HG03558 (cell line): ENCODE measurements around the gene MTHFD2.
"Not testable (repeated sequence)": the region's sequence is repeated elsewhere in the genome, so short reads cannot be mapped to it uniquely, and the experiment has no call there.

Source experiments
- ATAC-seq: cut with Tn5 transposase; IDR thresholded peaks from one replicate; pipeline ENCODE4 v1.9.1; 2021; ENCODE audit warnings: moderate number of reproducible peaks; ENCODE audit not compliant: unreplicated experiment; ENCODE audit errors: extremely low read depth

Gene MTHFD2

GRCh38 chr2:74198461-74199274 is at the start of gene MTHFD2:
TSS of gene MTHFD2 (plus strand) at chr2:74198615. CDS start at chr2:74198642, 27 bp downstream.
- ATAC-seq, result peak; percentile 67

DNA sequence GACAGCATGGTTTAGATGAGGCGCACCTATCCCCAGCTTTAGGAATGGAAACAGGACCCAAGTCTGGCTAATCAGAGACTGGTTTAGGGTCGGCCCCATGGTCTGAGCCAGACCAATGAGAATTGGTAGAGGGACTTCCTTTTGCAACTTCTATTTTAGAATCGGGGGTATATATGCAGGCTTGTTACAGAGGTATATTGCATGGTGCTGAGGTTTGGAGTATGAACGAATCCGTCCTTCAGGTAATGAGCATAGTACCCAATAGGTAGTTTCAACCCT is 49.2 kb upstream of the MTHFD2 start:
- ATAC-seq, result no peak

GRCh38 chr2:74149570-74150319 is 48.7 kb upstream of the MTHFD2 start:
- ATAC-seq, result no peak

GRCh38 chr2:74152954-74153353 is 45.5 kb upstream of the MTHFD2 start:
- no peak for ATAC-seq

- no peak for ATAC-seq
Observed at GRCh38 chr2:74155830-74156229, 42.6 kb upstream of the MTHFD2 start.

DNA sequence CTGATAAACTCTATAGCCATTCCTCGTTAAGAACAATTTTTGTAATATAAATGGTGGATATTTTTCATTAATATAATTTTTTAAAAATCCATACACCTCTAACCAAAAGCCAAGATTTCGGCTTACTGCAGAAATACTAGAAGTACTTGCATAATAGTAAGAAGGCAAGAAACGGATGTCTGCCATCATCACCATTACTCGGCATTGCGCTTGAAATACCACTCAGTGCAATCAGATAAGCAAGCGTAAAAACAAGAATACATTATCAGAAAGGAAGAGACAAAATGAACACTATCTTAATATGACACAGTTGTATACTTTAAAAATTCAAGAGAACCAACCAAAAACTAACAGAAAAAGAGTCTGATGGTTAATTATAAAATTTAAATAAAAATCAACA is 35.5 kb upstream of the MTHFD2 start:
- no peak for ATAC-seq

DNA sequence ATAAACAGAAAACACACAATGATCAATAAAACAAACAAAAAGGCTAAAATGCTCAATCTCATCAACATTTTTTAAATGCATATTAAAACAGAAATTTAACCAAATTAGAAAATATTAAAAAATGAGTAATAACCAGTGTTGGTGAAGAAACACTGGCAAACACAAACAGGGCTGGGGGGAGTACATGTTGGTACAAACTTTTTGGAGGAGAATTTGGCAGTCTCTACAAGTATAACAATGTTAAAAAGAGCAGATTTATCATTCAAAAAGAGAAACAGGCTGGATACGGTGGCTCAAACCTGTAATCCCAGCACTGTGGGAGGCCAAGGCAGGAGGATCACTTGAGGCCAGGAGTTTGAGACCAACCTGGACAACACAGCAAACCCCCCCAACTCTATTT is 33.7 kb upstream of the MTHFD2 start:
- no peak for ATAC-seq

- ATAC-seq, result no peak
Observed at GRCh38 chr2:74168739-74169138, 29.7 kb upstream of the MTHFD2 start.

DNA sequence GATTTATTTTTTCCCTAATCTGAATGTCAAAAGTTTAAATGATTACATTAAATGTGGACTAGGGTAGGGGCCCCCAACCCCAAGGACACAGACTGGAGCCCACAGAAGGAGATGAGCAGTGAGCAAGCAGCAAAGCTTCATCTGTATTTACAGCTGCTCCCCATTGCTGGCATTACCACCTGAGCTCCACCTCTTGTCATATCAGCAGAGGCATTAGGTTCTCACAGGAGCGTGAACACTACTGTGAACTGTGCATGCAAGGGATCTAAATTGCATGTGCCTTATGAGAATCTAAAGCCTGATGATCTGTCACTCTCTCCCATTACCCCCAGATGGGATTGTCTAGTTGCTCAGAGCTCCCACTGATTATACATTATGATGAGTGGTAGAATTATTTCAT is 23.5 kb upstream of the MTHFD2 start:
- ATAC-seq, result no peak

DNA sequence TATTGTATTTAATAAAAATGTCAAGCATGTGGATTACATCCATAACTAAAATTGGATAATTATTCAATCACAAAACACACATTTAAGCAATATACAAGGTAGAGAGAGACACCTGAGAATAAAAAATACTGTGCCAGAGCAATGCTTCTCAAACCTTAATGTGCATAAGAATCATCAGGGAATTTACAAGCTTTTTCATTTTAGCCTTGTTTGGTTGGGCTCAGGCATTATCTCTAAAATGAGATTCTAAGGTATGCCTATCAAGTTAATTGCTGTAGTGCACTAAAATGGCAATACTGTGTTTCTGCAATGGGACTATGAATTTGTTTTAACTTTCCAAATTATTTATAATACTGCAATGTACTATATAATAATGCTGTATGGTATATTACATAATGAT is 20.7 kb upstream of the MTHFD2 start:
- ATAC-seq, result no peak

DNA sequence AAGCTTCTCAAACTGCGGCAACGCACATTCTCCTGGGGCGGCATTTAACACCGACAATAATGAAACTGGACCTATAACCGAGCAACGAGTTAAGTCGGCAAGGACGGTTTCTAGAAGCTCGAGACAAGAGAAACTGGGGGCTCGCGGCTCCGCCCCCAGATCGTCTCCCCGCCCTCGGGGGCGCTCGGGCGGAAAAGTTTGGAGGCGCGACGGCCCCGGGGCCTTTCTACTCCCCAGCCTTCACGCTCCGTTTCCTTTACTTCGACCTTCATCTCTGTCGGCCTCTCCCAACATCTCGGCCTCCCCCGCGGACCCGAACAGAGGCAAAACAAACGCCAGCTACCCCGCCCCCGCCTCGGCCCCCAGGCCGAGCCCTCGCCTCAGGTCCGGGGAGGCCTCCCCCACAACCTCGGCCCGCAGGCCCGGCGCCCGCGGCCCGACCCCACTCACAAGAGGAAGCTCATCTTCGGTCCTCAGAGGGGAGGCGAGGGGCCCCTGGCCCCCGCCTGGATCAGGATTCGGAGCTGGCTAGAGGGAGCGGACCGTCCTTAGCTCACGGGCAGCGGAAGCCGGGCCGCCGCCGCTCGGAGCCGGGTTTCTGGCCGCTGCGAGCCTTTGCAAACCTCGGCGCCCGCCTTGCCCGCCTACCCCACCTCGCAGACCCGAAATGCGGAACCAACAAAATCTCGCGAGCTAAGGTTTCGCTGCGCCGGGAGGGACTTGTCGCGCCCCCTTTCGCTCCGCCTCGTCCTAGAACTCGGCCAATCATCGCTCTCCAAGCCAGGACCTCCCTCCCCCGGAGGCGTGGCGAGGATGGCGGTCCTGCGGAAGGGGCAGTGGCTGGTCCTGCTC is 20.0 kb upstream of the MTHFD2 start, which contains the start of gene MOB1A:
MOB1A (minus strand) TSS at position 669 of the 852 bp plus-strand sequence; CDS start at position 464, 205 bp downstream.
- ATAC-seq, result peak; percentile 51

DNA sequence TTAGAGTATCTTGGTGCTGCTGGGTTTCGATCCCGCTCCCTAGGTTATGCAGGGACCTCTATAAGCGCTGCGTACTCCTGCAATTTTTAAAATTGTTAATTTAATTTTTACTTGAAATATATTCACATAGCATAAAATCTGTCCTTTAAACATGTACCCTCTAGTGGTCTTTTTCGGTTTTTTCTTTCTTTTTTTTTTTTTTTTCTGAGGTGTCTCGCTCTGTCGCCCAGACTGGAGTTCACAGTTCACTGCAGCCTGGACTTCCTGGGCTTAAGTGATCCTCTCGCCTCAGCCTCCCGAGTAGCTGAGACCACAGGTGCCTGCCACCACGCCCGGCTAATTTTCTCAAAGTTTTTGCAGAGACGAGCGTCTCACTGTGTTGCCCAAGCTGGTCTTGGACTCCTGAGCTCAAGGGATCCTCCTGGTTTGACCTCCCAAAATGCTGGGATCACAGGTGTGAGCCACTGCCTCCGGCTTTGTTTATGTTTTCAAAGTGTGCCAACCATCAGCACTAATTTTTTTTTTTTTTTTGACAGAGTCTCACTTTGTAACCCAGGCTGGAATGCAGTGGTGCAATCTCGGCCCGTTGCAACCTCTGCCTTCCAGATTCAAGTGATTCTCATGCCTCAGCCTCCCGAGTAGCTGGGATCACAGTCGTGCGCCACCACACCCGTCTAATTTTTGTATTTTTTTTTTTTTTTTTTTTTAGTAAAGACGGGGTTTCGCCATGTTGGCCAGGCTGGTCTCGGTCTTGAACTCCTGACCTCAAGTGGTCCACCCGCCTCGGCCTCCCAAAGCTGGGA is 19.2 kb upstream of the MTHFD2 start:
- no peak for ATAC-seq

DNA sequence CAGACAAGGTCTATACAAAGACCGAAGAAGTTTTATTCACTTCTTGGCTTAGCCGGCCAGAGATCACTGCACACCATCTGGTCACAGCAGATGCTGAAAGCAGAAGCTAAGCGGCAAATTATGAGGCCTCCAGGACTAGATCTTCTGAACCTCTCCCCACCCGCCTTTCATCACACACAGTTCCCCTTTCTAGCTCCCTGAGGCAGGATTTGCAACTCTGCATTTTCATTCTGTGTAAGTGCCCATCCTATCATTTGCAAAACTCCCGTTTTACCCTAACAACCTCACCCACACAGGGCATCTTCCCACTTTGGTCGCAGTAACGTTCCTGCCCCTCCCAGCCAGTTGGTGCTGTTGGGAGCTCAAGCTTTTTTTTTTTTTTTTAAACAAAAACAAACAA is 16.7 kb upstream of the MTHFD2 start:
- no peak for ATAC-seq

DNA sequence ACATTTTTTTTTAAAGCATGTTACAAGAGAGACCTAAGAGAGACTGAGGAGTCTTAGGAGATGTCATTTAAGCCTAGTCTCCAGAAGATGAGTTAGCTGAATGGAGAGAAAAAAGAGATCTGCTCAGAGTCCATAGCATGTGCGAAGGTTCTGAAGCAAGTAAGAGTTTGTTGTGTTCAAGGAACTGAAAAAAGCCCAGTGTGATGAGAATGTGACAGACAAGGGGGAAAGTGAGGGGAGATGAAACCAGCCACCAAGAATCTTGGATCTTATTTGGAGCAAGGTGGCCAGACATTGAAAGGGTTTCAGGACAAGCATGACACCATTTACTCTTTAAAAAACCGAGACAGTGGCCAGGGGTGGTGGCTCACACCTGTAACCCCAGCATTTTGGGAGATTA is 14.5 kb upstream of the MTHFD2 start:
- no peak for ATAC-seq

- peak; percentile 48 for ATAC-seq
Observed at GRCh38 chr2:74186038-74186437, 12.4 kb upstream of the MTHFD2 start.

DNA sequence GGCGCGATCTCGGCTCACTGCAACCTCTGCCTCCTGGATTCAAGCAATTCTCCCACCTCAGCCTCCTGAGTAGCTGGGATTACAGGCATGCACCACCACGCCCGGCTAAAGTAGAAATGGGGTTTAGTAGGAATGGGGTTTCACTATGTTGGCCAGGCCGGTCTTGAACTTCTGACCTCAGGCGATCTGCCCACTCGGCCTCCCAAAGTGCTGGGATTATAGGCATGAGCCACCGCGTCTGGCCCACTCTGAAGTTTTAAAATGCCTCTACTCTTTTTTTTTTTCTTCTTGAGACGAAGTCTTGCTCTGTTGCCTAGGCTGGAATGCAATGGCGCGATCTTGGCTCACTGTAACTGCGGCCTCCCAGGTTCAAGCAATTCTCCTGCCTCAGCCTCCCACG is 11.7 kb upstream of the MTHFD2 start:
- ATAC-seq, result not testable (repeated sequence)

DNA sequence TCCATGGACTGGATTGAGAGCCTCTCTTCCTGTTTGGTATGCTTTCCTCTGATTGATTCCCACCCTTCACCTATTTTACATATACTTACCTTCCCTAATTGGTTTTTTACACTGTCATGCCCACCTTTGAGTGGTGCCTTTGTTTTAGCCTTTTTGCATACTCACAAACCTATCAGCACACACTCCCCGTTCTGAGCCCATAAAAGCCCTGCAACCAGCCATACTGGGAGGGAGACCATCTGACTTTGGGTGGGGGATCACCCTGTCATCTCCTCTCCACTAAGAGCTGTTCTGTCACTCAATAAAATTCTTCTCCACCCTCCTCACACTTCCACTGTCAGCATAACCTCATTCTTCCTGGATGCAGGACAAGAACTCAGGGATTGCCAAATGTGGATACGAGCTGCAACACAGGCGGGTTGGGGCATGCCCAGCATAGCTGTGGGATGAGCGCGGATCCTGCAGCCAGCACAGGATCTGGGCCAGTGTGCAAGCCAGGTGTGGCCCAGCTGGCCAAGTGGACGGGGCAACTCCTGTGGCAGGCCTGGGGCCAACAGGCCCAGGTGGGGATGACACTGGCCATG is 10.3 kb upstream of the MTHFD2 start:
- ATAC-seq, result no peak

- no peak for ATAC-seq
Observed at GRCh38 chr2:74188696-74189095, 9.7 kb upstream of the MTHFD2 start.

DNA sequence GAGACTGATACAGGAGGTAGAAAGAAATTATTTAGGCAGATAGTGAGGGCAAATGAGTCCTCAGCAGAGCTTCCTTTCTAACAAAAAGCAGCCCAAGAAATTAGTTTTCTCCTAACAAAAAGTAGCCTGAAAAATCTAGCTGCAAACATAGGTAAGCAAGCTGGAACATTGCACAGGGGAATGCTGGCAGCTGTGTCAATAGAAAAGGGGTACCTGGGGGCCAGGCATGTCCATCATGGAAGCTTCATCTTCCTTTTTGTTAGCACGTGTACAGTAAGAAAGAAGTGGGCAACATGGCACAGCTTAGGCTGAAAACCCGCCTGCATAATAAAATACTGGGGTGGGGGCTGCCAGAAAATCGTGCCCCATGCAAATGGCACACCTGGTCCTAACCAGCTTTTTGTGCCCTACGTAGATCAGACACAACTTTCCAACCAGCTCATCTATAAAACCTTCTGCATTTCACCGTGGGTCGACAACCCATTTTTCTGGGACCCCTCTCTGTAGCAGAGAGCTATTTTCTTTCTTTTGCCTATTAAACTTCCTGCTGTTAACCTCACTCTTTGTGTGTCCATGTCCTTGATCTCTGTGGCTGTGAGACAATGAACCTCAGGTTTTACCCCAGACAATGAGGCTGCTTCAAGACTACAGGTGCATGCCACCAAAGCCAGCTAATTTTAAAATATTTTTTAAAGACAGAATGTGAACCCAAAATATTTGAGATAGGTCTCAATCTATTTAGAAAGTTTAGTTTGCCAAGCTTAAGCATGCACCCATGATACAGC is 6.6 kb upstream of the MTHFD2 start:
- no peak for ATAC-seq
